HEK293 (cell line): ENCODE data around the gene GRK5.

Source experiments
- HOXC10 ChIP-seq: sonication (generic); formaldehyde crosslinking; IDR thresholded peaks from 2 replicates; pipeline ENCODE4 v1.8.1; 2023; ENCODE audit warnings: mild to moderate bottlenecking, missing genetic modification reagents
- KLF17 ChIP-seq: fragments of 450-650 bp; formaldehyde crosslinking; IDR thresholded peaks from 2 replicates; pipeline ENCODE4 v1.5.1; 2016; ENCODE audit warnings: missing biosample characterization, missing genetic modification characterization
- SP7 ChIP-seq: fragments of 450-650 bp; formaldehyde crosslinking; IDR thresholded peaks from 2 replicates; pipeline ENCODE4 v1.5.1; 2016; ENCODE audit warnings: missing biosample characterization, missing genetic modification characterization
- WT1 ChIP-seq: fragments of 450-650 bp; formaldehyde crosslinking; IDR thresholded peaks from 2 replicates; pipeline ENCODE4 v1.5.1; 2016; ENCODE audit warnings: missing biosample characterization, missing genetic modification characterization
- ZBTB48 ChIP-seq: fragments of 450-650 bp; formaldehyde crosslinking; IDR thresholded peaks from 2 replicates; pipeline ENCODE4 v1.5.1; 2016; ENCODE audit warnings: missing biosample characterization, missing genetic modification characterization
- ZNF175 ChIP-seq: fragments of 450-650 bp; formaldehyde crosslinking; IDR thresholded peaks from 2 replicates; pipeline ENCODE4 v1.5.1; 2016; ENCODE audit warnings: missing biosample characterization, missing genetic modification characterization
- ZNF19 ChIP-seq: fragments of 450-650 bp; formaldehyde crosslinking; IDR thresholded peaks from 2 replicates; pipeline ENCODE4; 2016; ENCODE audit warnings: missing biosample characterization, missing genetic modification characterization, low read depth
- ZNF239 ChIP-seq: fragments of 450-650 bp; formaldehyde crosslinking; IDR thresholded peaks from 2 replicates; pipeline ENCODE4 v1.5.1; 2016; ENCODE audit warnings: missing biosample characterization, missing genetic modification characterization
- ZNF26 ChIP-seq: fragments of 450-650 bp; formaldehyde crosslinking; IDR thresholded peaks from 2 replicates; pipeline ENCODE4 v1.5.1; 2016; ENCODE audit warnings: missing biosample characterization, missing genetic modification characterization
- ZNF280D ChIP-seq: fragments of 450-650 bp; formaldehyde crosslinking; IDR thresholded peaks from 2 replicates; pipeline ENCODE4 v1.5.1; 2016; ENCODE audit warnings: missing biosample characterization, missing genetic modification characterization
- ZNF366 ChIP-seq: fragments of 450-650 bp; formaldehyde crosslinking; conservative IDR thresholded peaks from 2 replicates; pipeline ENCODE4 v1.5.1; 2016; ENCODE audit warnings: missing biosample characterization, missing genetic modification characterization
- ZNF398 ChIP-seq: fragments of 450-650 bp; formaldehyde crosslinking; IDR thresholded peaks from 2 replicates; pipeline ENCODE4 v1.5.1; 2017; ENCODE audit warnings: missing biosample characterization, missing genetic modification characterization
- ZNF560 ChIP-seq: fragments of 450-650 bp; formaldehyde crosslinking; IDR thresholded peaks from 2 replicates; pipeline ENCODE4 v1.5.1; 2017; ENCODE audit warnings: missing biosample characterization, missing genetic modification characterization, borderline replicate concordance
- ZNF654 ChIP-seq: fragments of 450-650 bp; formaldehyde crosslinking; IDR thresholded peaks from 2 replicates; pipeline ENCODE4 v1.5.1; 2016; ENCODE audit warnings: low read depth, missing biosample characterization, missing genetic modification characterization
- ZNF707 ChIP-seq: fragments of 450-650 bp; formaldehyde crosslinking; IDR thresholded peaks from 2 replicates; pipeline ENCODE4 v1.5.1; 2016; ENCODE audit warnings: missing biosample characterization, missing genetic modification characterization
- ZNF837 ChIP-seq: fragments of 450-650 bp; formaldehyde crosslinking; IDR thresholded peaks from 2 replicates; pipeline ENCODE4 v1.5.1; 2016; ENCODE audit warnings: missing biosample characterization, missing genetic modification characterization
- ZSCAN16 ChIP-seq: fragments of 450-650 bp; formaldehyde crosslinking; IDR thresholded peaks from 2 replicates; pipeline ENCODE4 v1.5.1; 2016; ENCODE audit warnings: missing biosample characterization, missing genetic modification characterization
- TF ChIP-seq, protein P1 (sequence below): fragments of 450-650 bp; formaldehyde crosslinking; IDR thresholded peaks from 2 replicates; pipeline ENCODE4 v1.5.1; 2016; ENCODE audit warnings: missing biosample characterization, missing genetic modification characterization, borderline replicate concordance
- TF ChIP-seq, protein P2 (sequence below): fragments of 450-650 bp; formaldehyde crosslinking; IDR thresholded peaks from 2 replicates; pipeline ENCODE4 v1.5.1; 2016; ENCODE audit warnings: missing biosample characterization, missing genetic modification characterization
- TF ChIP-seq, protein P3 (sequence below): fragments of 450-650 bp; formaldehyde crosslinking; IDR thresholded peaks from 2 replicates; pipeline ENCODE4 v1.5.1; 2016; ENCODE audit warnings: missing biosample characterization, missing genetic modification characterization

Gene GRK5

GRCh38 chr10:119253433-119254174 lies 46.2 kb downstream of the GRK5 start (continued):
- TF ChIP-seq ZBTB48 (tag by site-specific recombination): 0 out of 2 replicates have a peak, but pooled peaks have one; percentile 62
- TF ChIP-seq ZNF654 (tag by site-specific recombination): no peak; the same call in 1 of the 2 replicates
- no peak for TF ChIP-seq ZNF239 (tag by site-specific recombination)
- TF ChIP-seq SP7 (tag by site-specific recombination): peak; percentile 63
- TF ChIP-seq, protein P1, sequence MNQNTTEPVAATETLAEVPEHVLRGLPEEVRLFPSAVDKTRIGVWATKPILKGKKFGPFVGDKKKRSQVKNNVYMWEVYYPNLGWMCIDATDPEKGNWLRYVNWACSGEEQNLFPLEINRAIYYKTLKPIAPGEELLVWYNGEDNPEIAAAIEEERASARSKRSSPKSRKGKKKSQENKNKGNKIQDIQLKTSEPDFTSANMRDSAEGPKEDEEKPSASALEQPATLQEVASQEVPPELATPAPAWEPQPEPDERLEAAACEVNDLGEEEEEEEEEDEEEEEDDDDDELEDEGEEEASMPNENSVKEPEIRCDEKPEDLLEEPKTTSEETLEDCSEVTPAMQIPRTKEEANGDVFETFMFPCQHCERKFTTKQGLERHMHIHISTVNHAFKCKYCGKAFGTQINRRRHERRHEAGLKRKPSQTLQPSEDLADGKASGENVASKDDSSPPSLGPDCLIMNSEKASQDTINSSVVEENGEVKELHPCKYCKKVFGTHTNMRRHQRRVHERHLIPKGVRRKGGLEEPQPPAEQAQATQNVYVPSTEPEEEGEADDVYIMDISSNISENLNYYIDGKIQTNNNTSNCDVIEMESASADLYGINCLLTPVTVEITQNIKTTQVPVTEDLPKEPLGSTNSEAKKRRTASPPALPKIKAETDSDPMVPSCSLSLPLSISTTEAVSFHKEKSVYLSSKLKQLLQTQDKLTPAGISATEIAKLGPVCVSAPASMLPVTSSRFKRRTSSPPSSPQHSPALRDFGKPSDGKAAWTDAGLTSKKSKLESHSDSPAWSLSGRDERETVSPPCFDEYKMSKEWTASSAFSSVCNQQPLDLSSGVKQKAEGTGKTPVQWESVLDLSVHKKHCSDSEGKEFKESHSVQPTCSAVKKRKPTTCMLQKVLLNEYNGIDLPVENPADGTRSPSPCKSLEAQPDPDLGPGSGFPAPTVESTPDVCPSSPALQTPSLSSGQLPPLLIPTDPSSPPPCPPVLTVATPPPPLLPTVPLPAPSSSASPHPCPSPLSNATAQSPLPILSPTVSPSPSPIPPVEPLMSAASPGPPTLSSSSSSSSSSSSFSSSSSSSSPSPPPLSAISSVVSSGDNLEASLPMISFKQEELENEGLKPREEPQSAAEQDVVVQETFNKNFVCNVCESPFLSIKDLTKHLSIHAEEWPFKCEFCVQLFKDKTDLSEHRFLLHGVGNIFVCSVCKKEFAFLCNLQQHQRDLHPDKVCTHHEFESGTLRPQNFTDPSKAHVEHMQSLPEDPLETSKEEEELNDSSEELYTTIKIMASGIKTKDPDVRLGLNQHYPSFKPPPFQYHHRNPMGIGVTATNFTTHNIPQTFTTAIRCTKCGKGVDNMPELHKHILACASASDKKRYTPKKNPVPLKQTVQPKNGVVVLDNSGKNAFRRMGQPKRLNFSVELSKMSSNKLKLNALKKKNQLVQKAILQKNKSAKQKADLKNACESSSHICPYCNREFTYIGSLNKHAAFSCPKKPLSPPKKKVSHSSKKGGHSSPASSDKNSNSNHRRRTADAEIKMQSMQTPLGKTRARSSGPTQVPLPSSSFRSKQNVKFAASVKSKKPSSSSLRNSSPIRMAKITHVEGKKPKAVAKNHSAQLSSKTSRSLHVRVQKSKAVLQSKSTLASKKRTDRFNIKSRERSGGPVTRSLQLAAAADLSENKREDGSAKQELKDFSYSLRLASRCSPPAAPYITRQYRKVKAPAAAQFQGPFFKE (tag by site-specific recombination): no peak
- peak; percentile 38; the same call in 1 of the 2 replicates for TF ChIP-seq KLF17 (tag by site-specific recombination)
- TF ChIP-seq, protein P2, sequence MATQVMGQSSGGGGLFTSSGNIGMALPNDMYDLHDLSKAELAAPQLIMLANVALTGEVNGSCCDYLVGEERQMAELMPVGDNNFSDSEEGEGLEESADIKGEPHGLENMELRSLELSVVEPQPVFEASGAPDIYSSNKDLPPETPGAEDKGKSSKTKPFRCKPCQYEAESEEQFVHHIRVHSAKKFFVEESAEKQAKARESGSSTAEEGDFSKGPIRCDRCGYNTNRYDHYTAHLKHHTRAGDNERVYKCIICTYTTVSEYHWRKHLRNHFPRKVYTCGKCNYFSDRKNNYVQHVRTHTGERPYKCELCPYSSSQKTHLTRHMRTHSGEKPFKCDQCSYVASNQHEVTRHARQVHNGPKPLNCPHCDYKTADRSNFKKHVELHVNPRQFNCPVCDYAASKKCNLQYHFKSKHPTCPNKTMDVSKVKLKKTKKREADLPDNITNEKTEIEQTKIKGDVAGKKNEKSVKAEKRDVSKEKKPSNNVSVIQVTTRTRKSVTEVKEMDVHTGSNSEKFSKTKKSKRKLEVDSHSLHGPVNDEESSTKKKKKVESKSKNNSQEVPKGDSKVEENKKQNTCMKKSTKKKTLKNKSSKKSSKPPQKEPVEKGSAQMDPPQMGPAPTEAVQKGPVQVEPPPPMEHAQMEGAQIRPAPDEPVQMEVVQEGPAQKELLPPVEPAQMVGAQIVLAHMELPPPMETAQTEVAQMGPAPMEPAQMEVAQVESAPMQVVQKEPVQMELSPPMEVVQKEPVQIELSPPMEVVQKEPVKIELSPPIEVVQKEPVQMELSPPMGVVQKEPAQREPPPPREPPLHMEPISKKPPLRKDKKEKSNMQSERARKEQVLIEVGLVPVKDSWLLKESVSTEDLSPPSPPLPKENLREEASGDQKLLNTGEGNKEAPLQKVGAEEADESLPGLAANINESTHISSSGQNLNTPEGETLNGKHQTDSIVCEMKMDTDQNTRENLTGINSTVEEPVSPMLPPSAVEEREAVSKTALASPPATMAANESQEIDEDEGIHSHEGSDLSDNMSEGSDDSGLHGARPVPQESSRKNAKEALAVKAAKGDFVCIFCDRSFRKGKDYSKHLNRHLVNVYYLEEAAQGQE (tag by site-specific recombination): no peak
- no peak for TF ChIP-seq ZNF707 (tag by site-specific recombination)
- TF ChIP-seq ZNF280D: no peak
- peak; percentile 78; the same call in 1 of the 2 replicates for TF ChIP-seq ZNF366 (tag by site-specific recombination)
- TF ChIP-seq ZNF26 (tag by site-specific recombination): no peak
- TF ChIP-seq ZSCAN16 (tag by site-specific recombination): no peak
- TF ChIP-seq HOXC10 (CRISPR knock-in tag): no peak
- TF ChIP-seq ZNF837 (tag by site-specific recombination): no peak
- 0 out of 2 replicates have a peak, but pooled peaks have one; percentile 34 for TF ChIP-seq WT1 (tag by site-specific recombination)
- no peak for TF ChIP-seq ZNF175 (tag by site-specific recombination)
- TF ChIP-seq ZNF398: peak; percentile 92
- no peak for TF ChIP-seq ZNF19 (tag by site-specific recombination)
- TF ChIP-seq ZNF560: no peak
- TF ChIP-seq, protein P3, sequence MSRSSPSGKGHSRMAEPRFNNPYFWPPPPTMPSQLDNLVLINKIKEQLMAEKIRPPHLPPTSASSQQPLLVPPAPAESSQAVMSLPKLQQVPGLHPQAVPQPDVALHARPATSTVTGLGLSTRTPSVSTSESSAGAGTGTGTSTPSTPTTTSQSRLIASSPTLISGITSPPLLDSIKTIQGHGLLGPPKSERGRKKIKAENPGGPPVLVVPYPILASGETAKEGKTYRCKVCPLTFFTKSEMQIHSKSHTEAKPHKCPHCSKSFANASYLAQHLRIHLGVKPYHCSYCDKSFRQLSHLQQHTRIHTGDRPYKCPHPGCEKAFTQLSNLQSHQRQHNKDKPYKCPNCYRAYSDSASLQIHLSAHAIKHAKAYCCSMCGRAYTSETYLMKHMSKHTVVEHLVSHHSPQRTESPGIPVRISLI (tag by site-specific recombination): 0 out of 2 replicates have a peak, but pooled peaks have one; percentile 18
